Stomach (tissue), 9 donors: ENCODE data around the gene ANKRD23. TPM values are rescaled to one million over a fixed set of nuclear protein-coding genes. Genes with fewer than 3 reads are reported as not detected.

Experiments
- DNase-seq, 2 donors: peaks; one replicate each; pipeline versions ENCODE4 v3.0.0 to v3.0.0-alpha.2; 2013 to 2019
- H3K27ac ChIP-seq, 5 donors: fragments of 200-600 bp in 4 of 5; sonication (generic) in 4 of 5; one replicate each; pipeline ENCODE4 v1.5.1; 2013 to 2019; ENCODE audit warnings: mild to moderate bottlenecking in 1 of 5, moderate library complexity in 1 of 5
- H3K27me3 ChIP-seq, 3 donors: fragments of 200-600 bp; sonication (generic); one replicate each; pipeline ENCODE4 v1.5.1; 2017 to 2019; ENCODE audit warnings: mixed run types in 1 of 3
- H3K36me3 ChIP-seq, 4 donors: fragments of 200-600 bp; sonication (generic); 1 replicate in 3 of 4; 2 replicates in 1 of 4; pipeline ENCODE4 v1.5.1; 2016 to 2019
- H3K4me1 ChIP-seq, 4 donors: fragments of 200-600 bp; sonication (generic); one replicate each; pipeline ENCODE4 v1.5.1; 2016 to 2019
- H3K4me3 ChIP-seq, 4 donors: fragments of 200-600 bp; sonication (generic) in 3 of 4; one replicate each; pipeline ENCODE4 v1.5.1; 2016 to 2019; ENCODE audit warnings: mild to moderate bottlenecking in 1 of 4
- H3K9me3 ChIP-seq, 4 donors: fragments of 200-600 bp; sonication (generic); one replicate each; pipeline ENCODE4 v1.5.1; 2016 to 2019
- EP300 ChIP-seq: sonication (generic); formaldehyde crosslinking; IDR thresholded peaks from one replicate; pipeline ENCODE4 v1.6.1; 2017; ENCODE audit warnings: antibody characterized with exemption
- POLR2A ChIP-seq, 4 donors: fragments of 450-650 bp; IDR thresholded peaks; one replicate each; pipeline ENCODE4 v1.6.1; 2016; ENCODE audit warnings: antibody characterized with exemption in 4 of 4, control low read depth in 2 of 4, mild to moderate bottlenecking in 1 of 4, moderate library complexity in 1 of 4
- POLR2AphosphoS5 ChIP-seq, 3 donors: sonication (generic); formaldehyde crosslinking; IDR thresholded peaks; one replicate each; pipeline ENCODE4 v1.6.1; 2016; ENCODE audit warnings: antibody characterized with exemption in 3 of 3
- WGBS, 5 donors: extraction: QIAGEN DNeasy Blood & Tissue Kit in 3 of 5; methylation state at CpG; one replicate each; pipeline versions ENCODE4 v1.1.5 to v1.1.7; 2013 to 2018; 5-methylcytosine and 5-hydroxymethylcytosine counted together
- intact Hi-C: fragments of 100-400 bp; cut with DNase I; formaldehyde crosslinking; loops from one replicate; pipeline ENCODE4 v1.15.1; 2023; ENCODE audit warnings: low total_unique reads
- polyA plus RNA-seq, 3 donors: library from polyadenylated mRNA; stranded (reverse); fragments of 200-250 nt; gene quantifications; one replicate each; pipeline ENCODE4 v1.2.3, GENCODE V29; 2013
- small RNA-seq, 4 donors: library from RNA; depleted of rRNA; stranded (forward); fragments of <200 nt; gene quantifications; one replicate each; pipeline ENCODE3, GENCODE V24; 2016
- total RNA-seq, 5 donors: library from RNA; depleted of rRNA; stranded (reverse); fragments of >200 nt; gene quantifications; one replicate each; pipeline versions ENCODE4 v1.1.0 to v1.2.3, GENCODE V29; 2014 to 2016
- TF ChIP-seq, protein P1 (sequence below), 7 experiments: fragments of 450-650 bp in 4 of 7; fragments of 200-600 bp in 3 of 7; sonication (generic) in 3 of 7; IDR thresholded peaks; one replicate each; pipeline ENCODE4 v1.5.1; 2016 to 2019; ENCODE audit warnings: antibody characterized with exemption in 7 of 7, control low read depth in 2 of 7, mild to moderate bottlenecking in 1 of 7
- donor health status: healthy with polysubstance abuse.
- donor health status: Bipolar disorder and iron deficiency.
- donor health status: healthy.

ANKRD23 gene
- total and polyA plus RNA-seq, 8 donors, result 1.00 to 3.6 (median 2.3) TPM; not detected in 1

DNA sequence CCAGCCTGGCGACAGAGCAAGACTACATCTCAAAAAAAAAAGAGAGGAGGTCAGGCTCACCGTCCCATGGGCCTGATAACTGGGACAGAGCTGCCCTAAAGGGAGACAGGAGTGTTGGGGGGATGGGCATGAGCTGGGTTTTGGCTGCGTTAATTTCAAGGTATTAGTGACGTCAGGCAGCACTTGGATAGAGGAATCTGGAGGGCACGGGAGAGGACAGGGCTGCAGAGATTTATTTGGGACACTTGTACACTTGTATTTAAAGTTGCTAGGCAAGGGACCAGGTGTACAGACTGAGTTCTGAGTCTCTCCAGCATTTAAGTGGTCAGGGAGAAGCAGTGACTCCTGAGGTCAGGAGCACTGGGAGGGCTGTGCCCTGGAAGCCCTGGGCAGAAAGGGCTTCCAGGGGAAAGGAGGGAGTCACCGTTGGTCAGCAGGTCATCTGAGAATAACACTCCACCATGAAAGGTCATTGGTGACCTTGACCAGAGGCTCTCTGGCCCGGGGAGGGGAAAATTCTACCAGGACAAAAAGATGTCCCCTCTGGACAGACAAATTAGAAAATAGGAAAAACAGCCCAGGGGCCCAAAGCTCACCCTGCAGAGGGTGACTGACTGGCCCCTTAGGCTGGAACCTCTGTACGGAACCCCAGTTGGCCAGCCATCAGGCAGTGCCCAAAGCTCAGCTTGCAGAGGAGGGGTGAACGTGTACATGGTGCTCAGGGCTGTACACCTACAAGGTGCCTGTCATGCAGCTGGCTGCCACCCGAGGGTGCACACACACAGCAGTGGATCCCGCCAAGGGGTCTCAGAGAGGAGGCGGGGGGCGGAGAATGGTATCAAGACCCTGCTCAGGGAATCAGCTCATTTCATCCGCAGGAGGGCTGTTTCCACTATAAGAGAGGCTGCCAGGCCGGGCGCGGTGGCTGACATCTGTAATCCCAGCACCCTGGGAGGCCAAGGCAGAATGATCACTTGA is 50.8 kb downstream of the ANKRD23 start:
- H3K9me3 ChIP-seq, result no peaks in the 10 kb centered on the region
- intact Hi-C loops, result no loop called here
- H3K36me3 ChIP-seq, result peaks cover under 1 to 13% (median 13%) of the 10 kb centered on the region in 4 donors
- no peak overlapping the region for H3K27ac ChIP-seq
- TF ChIP-seq POLR2AphosphoS5 (IDR thresholded peaks at IDR 0.05), result no peak
- no peak for TF ChIP-seq EP300
- TF ChIP-seq, protein P1, sequence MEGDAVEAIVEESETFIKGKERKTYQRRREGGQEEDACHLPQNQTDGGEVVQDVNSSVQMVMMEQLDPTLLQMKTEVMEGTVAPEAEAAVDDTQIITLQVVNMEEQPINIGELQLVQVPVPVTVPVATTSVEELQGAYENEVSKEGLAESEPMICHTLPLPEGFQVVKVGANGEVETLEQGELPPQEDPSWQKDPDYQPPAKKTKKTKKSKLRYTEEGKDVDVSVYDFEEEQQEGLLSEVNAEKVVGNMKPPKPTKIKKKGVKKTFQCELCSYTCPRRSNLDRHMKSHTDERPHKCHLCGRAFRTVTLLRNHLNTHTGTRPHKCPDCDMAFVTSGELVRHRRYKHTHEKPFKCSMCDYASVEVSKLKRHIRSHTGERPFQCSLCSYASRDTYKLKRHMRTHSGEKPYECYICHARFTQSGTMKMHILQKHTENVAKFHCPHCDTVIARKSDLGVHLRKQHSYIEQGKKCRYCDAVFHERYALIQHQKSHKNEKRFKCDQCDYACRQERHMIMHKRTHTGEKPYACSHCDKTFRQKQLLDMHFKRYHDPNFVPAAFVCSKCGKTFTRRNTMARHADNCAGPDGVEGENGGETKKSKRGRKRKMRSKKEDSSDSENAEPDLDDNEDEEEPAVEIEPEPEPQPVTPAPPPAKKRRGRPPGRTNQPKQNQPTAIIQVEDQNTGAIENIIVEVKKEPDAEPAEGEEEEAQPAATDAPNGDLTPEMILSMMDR (IDR thresholded peaks at IDR 0.05), result no peak
- TF ChIP-seq POLR2A (IDR thresholded peaks at IDR 0.05), result no peak
- DNase-seq, result no peak
- no peak overlapping the region for H3K4me3 ChIP-seq
- H3K4me1 ChIP-seq, result peaks cover 7 to 15% (median 11%) of the 10 kb centered on the region in 4 donors
- no peaks in the 10 kb centered on the region for H3K27me3 ChIP-seq
- WGBS, 5 donors, result 84 to 89% (median 86%) methylated on average over 12 to 17 of the region's 17 CpGs

DNA sequence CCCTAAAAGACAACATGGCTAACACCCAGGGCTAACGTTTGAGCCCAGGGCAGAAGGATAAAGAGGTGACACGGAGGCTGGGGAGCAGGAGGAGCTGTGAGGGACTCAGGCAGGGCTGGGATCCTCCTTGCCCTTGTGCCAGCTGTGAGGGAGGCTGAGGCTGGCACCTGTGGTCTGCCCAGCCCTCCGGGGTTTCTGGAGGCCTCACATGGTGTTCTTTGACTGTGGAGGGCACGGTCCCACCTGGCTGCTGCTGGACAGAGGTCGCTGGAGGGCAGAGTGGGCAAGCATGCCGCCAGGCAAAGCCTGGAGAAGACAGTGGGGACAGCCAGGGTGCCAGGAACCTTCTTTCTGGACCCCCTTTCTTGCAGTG is 54.6 kb downstream of the ANKRD23 start:
- Histone ChIP-seq H3K27me3 (no peaks in the 10 kb centered on the region), H3K9me3 (no peaks in the 10 kb centered on the region), H3K4me1 (peaks cover 20 to 39% (median 27%) of the 10 kb centered on the region in 4 donors), H3K36me3 (no peaks in the 10 kb centered on the region), H3K27ac (peak overlapping the region in 3 of 5 donors; percentile 65 to 69 (median 67)), H3K4me3 (no peak overlapping the region)
- DNase-seq, result no peak
- 71 to 82% (median 78%) methylated on average over 5 to 6 of the region's 6 CpGs for WGBS, 5 donors
- intact Hi-C loops, result no loop called here
- TF ChIP-seq, protein P1 (IDR thresholded peaks at IDR 0.05), result no peak
- TF ChIP-seq POLR2AphosphoS5 (IDR thresholded peaks at IDR 0.05) (no peak), EP300 (no peak), POLR2A (IDR thresholded peaks at IDR 0.05) (no peak)

- Histone ChIP-seq H3K27me3 (no peaks in the 10 kb centered on the region), H3K4me1 (peaks cover 20 to 39% (median 27%) of the 10 kb centered on the region in 4 donors), H3K9me3 (no peaks in the 10 kb centered on the region), H3K36me3 (no peaks in the 10 kb centered on the region), H3K4me3 (no peak overlapping the region), H3K27ac (peak overlapping the region; percentile 52 to 69 (median 65))
- 56 to 72% (median 60%) methylated on average over 15 to 17 of the region's 17 CpGs for WGBS, 5 donors
- no peak for TF ChIP-seq POLR2AphosphoS5 (IDR thresholded peaks at IDR 0.05)
- no peak for TF ChIP-seq EP300
- TF ChIP-seq POLR2A (IDR thresholded peaks at IDR 0.05), result no peak
- TF ChIP-seq, protein P1 (IDR thresholded peaks at IDR 0.05), result no peak
- intact Hi-C loops, result no loop called here
- peak; percentile 55 to 73 for DNase-seq
Measured at GRCh38 chr2:96788442-96789244, 55.2 kb downstream of the ANKRD23 start.

Small RNA genes within 50 kb of the gene (small RNA-seq; reads per million reads assigned to genes)
- 1.3 to 5.0 (median 3.3) reads per million in 4 donors for gene MIR3127

Other genes starting within 250 kb of the ANKRD23 start
- gene KANSL3, start 205.7 kb downstream of the ANKRD23 start, total RNA-seq, result 100 to 1,000 TPM in 2 of 5 donors, 10 to 100 TPM in 3; 30.1 to 139 (median 57.2) TPM
- gene KANSL3, start 205.7 kb downstream of the ANKRD23 start, polyA plus RNA-seq, result 10 to 100 TPM; 13.6 to 15.0 (median 14.6) TPM
- under 1 TPM in 1 of 5 donors, not detected in 4; 0.73 TPM for gene FER1L5, start 201.3 kb downstream of the ANKRD23 start, total RNA-seq
- gene FER1L5, start 201.3 kb downstream of the ANKRD23 start, polyA plus RNA-seq, result under 1 TPM in 2 of 3 donors, not detected in 1; 0.03 to 0.06 TPM
- gene LMAN2L, start 104.0 kb downstream of the ANKRD23 start, total RNA-seq, result 10 to 100 TPM in 2 of 5 donors, 1 to 10 TPM in 3; 1.4 to 17.1 (median 7.0) TPM
- gene LMAN2L, start 104.0 kb downstream of the ANKRD23 start, polyA plus RNA-seq, result 10 to 100 TPM in 1 of 3 donors, 1 to 10 TPM in 2; 1.4 to 11.4 (median 4.7) TPM
- gene CNNM4, start 83.1 kb downstream of the ANKRD23 start, total RNA-seq, result 10 to 100 TPM in 1 of 5 donors, 1 to 10 TPM in 4; 1.2 to 26.6 (median 5.1) TPM
- gene CNNM4, start 83.1 kb downstream of the ANKRD23 start, polyA plus RNA-seq, result 1 to 10 TPM; 1.4 to 2.8 (median 2.1) TPM
- 100 to 1,000 TPM in 1 of 5 donors, 10 to 100 TPM in 3, 1 to 10 TPM in 1; 6.2 to 107 (median 23.3) TPM for gene CNNM3, start 27.8 kb downstream of the ANKRD23 start, total RNA-seq
- 1 to 10 TPM; 4.6 to 8.4 (median 6.3) TPM for gene CNNM3, start 27.8 kb downstream of the ANKRD23 start, polyA plus RNA-seq
- gene ANKRD39, start 14.0 kb upstream of the ANKRD23 start, total RNA-seq, result 10 to 100 TPM in 3 of 5 donors, 1 to 10 TPM in 2; 2.8 to 32.1 (median 11.3) TPM
- 10 to 100 TPM; 11.5 to 18.0 (median 14.1) TPM for gene ANKRD39, start 14.0 kb upstream of the ANKRD23 start, polyA plus RNA-seq
- gene SEMA4C, start 26.1 kb upstream of the ANKRD23 start, total RNA-seq, result 10 to 100 TPM; 10.7 to 78.8 (median 24.4) TPM
- 10 to 100 TPM in 1 of 3 donors, 1 to 10 TPM in 2; 5.7 to 15.8 (median 8.0) TPM for gene SEMA4C, start 26.1 kb upstream of the ANKRD23 start, polyA plus RNA-seq
- gene FAM178B, start 142.6 kb upstream of the ANKRD23 start, total RNA-seq, result not detected
- under 1 TPM in 1 of 3 donors, not detected in 2; 0.65 TPM for gene FAM178B, start 142.6 kb upstream of the ANKRD23 start, polyA plus RNA-seq